ENCODE data around the gene DEPDC7. TPM values are rescaled to one million over a fixed set of nuclear protein-coding genes. Genes with fewer than 3 reads are reported as not detected.

DEPDC7 gene
- total and polyA plus RNA-seq, 9 of the 15 experiments (the other 6 are each of a cell fraction or from before 2014, with no cell fraction given), result 5.4 to 19.9 (median 12.0) TPM

- ATAC-seq, result no peak
- in situ Hi-C loops (cut with MboI), result no loop called here
- H2AFZ ChIP-seq (ENCODE audit: low read depth, low read length), result no peak overlapping the region
- no peaks in the 10 kb centered on the region for H3K36me3 ChIP-seq (ENCODE audit: control insufficient read depth, insufficient read depth, low read length)
- no peak overlapping the region for H3K4me3 ChIP-seq
- H3K27me3 ChIP-seq (ENCODE audit: control insufficient read depth in 2 of 2, insufficient read depth in 2 of 2, low read length in 2 of 2), result peaks cover 0 to 8% of the 10 kb centered on the region in 2 experiments; a peak in 3 of 5 replicates
- CTCF ChIA-PET (ENCODE audit: low intra/inter-chr PET ratio), result no interaction called here
- DNase-seq (ENCODE audit: extremely low read depth in 1 of 4, low spot score in 3 of 4), result no peak
- intact Hi-C loops (cut with micrococcal nuclease), result no loop called here
- FAIRE-seq, result no peak
- H3K9ac ChIP-seq (ENCODE audit: insufficient read depth in 1 of 2, low read depth in 2 of 2, low read length in 2 of 2), result no peak overlapping the region
- BruUV-seq (replicated peaks), result no TSS peak
- no peak overlapping the region for H3K27ac ChIP-seq (ENCODE audit: extremely low read depth, low read depth, low read length)
- TF ChIP-seq ZNF507 (tag; conservative IDR thresholded peaks at IDR 0.05) (peak; percentile 88), ATF6 (CRISPR knock-in tag; IDR thresholded peaks at IDR 0.05) (no peak), PML (IDR thresholded peaks at IDR 0.05; ENCODE audit: low read length) (no peak)
- no peaks in the 10 kb centered on the region for H4K20me1 ChIP-seq (replicated peaks; ENCODE audit: control insufficient read depth, insufficient read depth, low read length)
- H3K4me1 ChIP-seq (replicated peaks in 1 of 2; ENCODE audit: control insufficient read depth in 2 of 2, insufficient read depth in 2 of 2, low read length in 2 of 2), result no peaks in the 10 kb centered on the region
- H3K9me1 ChIP-seq (ENCODE audit: control insufficient read depth, insufficient read depth, low read length), result no peaks in the 10 kb centered on the region
- H3K9me3 ChIP-seq (replicated peaks; ENCODE audit: control insufficient read depth, insufficient read depth, low read depth, low read length), result 0 out of 2 replicates have a peak, but pooled peaks cover 2% of the 10 kb centered on the region
- no peak overlapping the region for H3K4me2 ChIP-seq (ENCODE audit: insufficient read depth, low read length)
- H3K79me2 ChIP-seq (ENCODE audit: control insufficient read depth, insufficient read depth, low read length), result no peaks in the 10 kb centered on the region
- POLR2A ChIA-PET, result no interaction called here
These were observed 23.8 kb upstream of the DEPDC7 start for GRCh38 chr11:32991898-32992297.

GRCh38 chr11:33000181-33000580, 15.5 kb upstream of the DEPDC7 start:
- no peak for DNase-seq (ENCODE audit: extremely low read depth in 1 of 4, low spot score in 3 of 4)
- H3K36me3 ChIP-seq (ENCODE audit: control insufficient read depth, insufficient read depth, low read length), result no peaks in the 10 kb centered on the region
- H3K4me3 ChIP-seq, result no peak overlapping the region
- ChIA-PET POLR2A (no interaction called here), CTCF (ENCODE audit: low intra/inter-chr PET ratio) (no interaction called here)
- H3K9ac ChIP-seq (ENCODE audit: insufficient read depth in 1 of 2, low read depth in 2 of 2, low read length in 2 of 2), result no peak overlapping the region
- TF ChIP-seq DDX20 (tag; IDR thresholded peaks at IDR 0.05; ENCODE audit: low read depth) (no peak), NCOA1 (IDR thresholded peaks at IDR 0.05; ENCODE audit: low read depth) (no peak), RFX5 (IDR thresholded peaks at IDR 0.05; ENCODE audit: low read depth, low read length) (no peak), MIER1 (IDR thresholded peaks at IDR 0.05; ENCODE audit: low read depth) (no peak), CBFA2T2 (conservative IDR thresholded peaks at IDR 0.05) (no peak), KDM1A (IDR thresholded peaks at IDR 0.05) (no peak), BRCA1 (IDR thresholded peaks at IDR 0.05) (no peak), BRCA1 (CRISPR knock-in tag; IDR thresholded peaks at IDR 0.05) (no peak), C11orf30 (IDR thresholded peaks at IDR 0.05; ENCODE audit: low read depth) (no peak), ZNF354B (CRISPR knock-in tag; IDR thresholded peaks at IDR 0.05) (no peak), RBM22 (IDR thresholded peaks at IDR 0.05; ENCODE audit: low read depth, low read length, poor library complexity, severe bottlenecking) (no peak), BACH1 (tag; IDR thresholded peaks at IDR 0.05) (no peak), ZNF174 (CRISPR knock-in tag; IDR thresholded peaks at IDR 0.05) (no peak)
- no peak overlapping the region for H2AFZ ChIP-seq (ENCODE audit: low read depth, low read length)
- peaks cover 6 to 9% of the 10 kb centered on the region in 2 experiments; a peak in 3 of 5 replicates for H3K27me3 ChIP-seq (ENCODE audit: control insufficient read depth in 2 of 2, insufficient read depth in 2 of 2, low read length in 2 of 2)
- no peaks in the 10 kb centered on the region for H3K9me3 ChIP-seq (replicated peaks; ENCODE audit: control insufficient read depth, insufficient read depth, low read depth, low read length)
- no peak overlapping the region for H3K27ac ChIP-seq (ENCODE audit: extremely low read depth, low read depth, low read length)
- no TSS peak for BruUV-seq (replicated peaks)
- in situ Hi-C loops (cut with MboI) (no loop called here), intact Hi-C loops (cut with micrococcal nuclease) (no loop called here)
- FAIRE-seq, result no peak
- no peaks in the 10 kb centered on the region for H3K79me2 ChIP-seq (ENCODE audit: control insufficient read depth, insufficient read depth, low read length)
- H3K4me1 ChIP-seq (replicated peaks in 1 of 2; ENCODE audit: control insufficient read depth in 2 of 2, insufficient read depth in 2 of 2, low read length in 2 of 2), result no peaks in the 10 kb centered on the region
- H3K4me2 ChIP-seq (ENCODE audit: insufficient read depth, low read length), result no peak overlapping the region
- no peaks in the 10 kb centered on the region for H3K9me1 ChIP-seq (ENCODE audit: control insufficient read depth, insufficient read depth, low read length)
- no peak for ATAC-seq
- H4K20me1 ChIP-seq (replicated peaks; ENCODE audit: control insufficient read depth, insufficient read depth, low read length), result no peaks in the 10 kb centered on the region
